Astrocyte of the cerebellum (primary cell): ENCODE measurements around the gene GPR84.

Experiments
- DNase-seq: peaks from one replicate; pipeline ENCODE4 v3.0.0-alpha.2; 2011; ENCODE audit warnings: low read depth
- H3K4me3 ChIP-seq: 2 replicates; pipeline ENCODE4 v1.5.1; 2011; ENCODE audit warnings: mild to moderate bottlenecking, low read depth, low read length, moderate library complexity
- CTCF ChIP-seq: IDR thresholded peaks from 2 replicates; pipeline ENCODE4 v1.5.1; 2012; ENCODE audit warnings: low read length, low read depth, moderate library complexity, mild to moderate bottlenecking; ENCODE audit errors: missing control alignments
- in situ Hi-C: cut with HindIII; loops from 2 replicates; pipeline ENCODE4 v1.10.0; 2017; ENCODE audit warnings: low sequenced_read_pairs

The GPR84 gene

GRCh38 chr12:54364413-54364812 is at the start of gene GPR84:
Gene GPR84, minus strand, starts transcription at chr12:54364486. Its CDS starts 635 bp downstream, at chr12:54363851.
- TF ChIP-seq CTCF = no peak
- DNase-seq = no peak
- in situ Hi-C loops = no loop called here
- H3K4me3 ChIP-seq = no peak within 1 kb of the TSS

GRCh38 chr12:54413284-54414190 is 49.3 kb upstream of the GPR84 start:
- in situ Hi-C loops = no loop called here
- DNase-seq = no peak
- H3K4me3 ChIP-seq = no peak overlapping the region
- TF ChIP-seq CTCF = no peak

GRCh38 chr12:54412786-54413185 is 48.5 kb upstream of the GPR84 start:
- in situ Hi-C loops = no loop called here
- no peak for TF ChIP-seq CTCF
- no peak overlapping the region for H3K4me3 ChIP-seq
- no peak for DNase-seq

GRCh38 chr12:54412348-54412747 is 48.1 kb upstream of the GPR84 start:
- no peak for TF ChIP-seq CTCF
- in situ Hi-C loops = no loop called here
- no peak overlapping the region for H3K4me3 ChIP-seq
- no peak for DNase-seq

GRCh38 chr12:54411391-54412241 is 47.3 kb upstream of the GPR84 start:
- H3K4me3 ChIP-seq = no peak overlapping the region
- no peak for TF ChIP-seq CTCF
- in situ Hi-C loops = no loop called here
- DNase-seq = no peak

GRCh38 chr12:54409267-54409666 is 45.0 kb upstream of the GPR84 start:
- no peak for DNase-seq
- TF ChIP-seq CTCF = no peak
- H3K4me3 ChIP-seq = no peak overlapping the region
- in situ Hi-C loops = no loop called here
